ENCODE results near the gene GRIK4.

DNA sequence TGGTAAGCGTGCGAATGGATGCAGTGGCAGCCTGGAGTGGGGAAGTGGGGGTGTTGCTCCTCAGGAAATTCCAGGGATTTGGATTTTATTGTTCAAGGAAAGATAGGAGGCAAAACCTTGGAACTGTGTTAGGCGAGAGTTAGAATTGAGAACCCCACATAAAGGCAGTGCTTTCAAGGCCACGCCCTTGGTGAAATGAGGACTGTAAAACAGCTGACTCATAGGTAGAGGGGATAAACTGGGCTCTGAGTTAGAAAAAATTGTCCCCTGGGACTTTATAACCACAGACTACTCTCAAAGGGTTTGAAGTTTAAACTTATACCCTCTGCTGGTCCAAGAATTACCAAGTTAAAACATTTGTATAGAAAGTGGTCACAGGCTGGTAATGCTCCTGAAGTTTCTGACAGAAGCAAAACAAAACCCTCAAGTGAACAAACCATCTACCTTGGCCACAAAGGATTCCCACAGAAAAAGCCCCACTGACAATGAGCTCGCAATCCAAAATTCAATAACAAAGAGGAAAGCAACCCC lies 262.0 kb downstream of the GRIK4 start:
- TF ChIP-seq TAF1 (IDR thresholded peaks at IDR 0.05; ENCODE audit: borderline replicate concordance, insufficient read depth, low read length): no peak
- no peak for TF ChIP-seq POLR2AphosphoS5 (IDR thresholded peaks at IDR 0.05; ENCODE audit: low read depth, low read length)

All from PFSK-1 (cell line).